HFFc6 (cell line): ENCODE results near the gene SIPA1L3. TPM values are rescaled to one million over a fixed set of nuclear protein-coding genes. Genes with fewer than 3 reads are reported as not detected.
A peak's percentile ranks its signal among the peaks of the same experiment; 100 is the strongest.

ENCODE experiments used
- DNase-seq: peaks from one replicate; pipeline ENCODE4 v3.0.0-alpha.2; 2018
- H3K27ac Mint-ChIP-seq: 2 replicates; pipeline ENCODE4 v1.8.0; 2020; ENCODE audit warnings: mild to moderate bottlenecking, mixed read lengths
- H3K27me3 Mint-ChIP-seq: 2 replicates; pipeline ENCODE4 v1.8.0; 2021; ENCODE audit warnings: mild to moderate bottlenecking, moderate library complexity, mixed read lengths; ENCODE audit not compliant: insufficient read depth
- H3K36me3 Mint-ChIP-seq: 2 replicates; pipeline ENCODE4 v1.8.0; 2021; ENCODE audit warnings: low read depth, mixed read lengths
- H3K4me1 Mint-ChIP-seq: 2 replicates; pipeline ENCODE4 v1.8.0; 2020; ENCODE audit warnings: low read depth, mixed read lengths
- H3K4me3 Mint-ChIP-seq: 2 replicates; pipeline ENCODE4 v1.8.0; 2020; ENCODE audit warnings: mild to moderate bottlenecking, moderate library complexity, mixed read lengths
- H3K9me3 Mint-ChIP-seq: 2 replicates; pipeline ENCODE4 v1.8.0; 2020; ENCODE audit warnings: mild to moderate bottlenecking, mixed read lengths
- total RNA-seq, 6 experiments: library from RNA; stranded (reverse); fragmentation: NEBNext Ultra II Directional; extraction: Animal tissue kit (Norgen Biotek cat#: 25700); gene quantifications; 2 replicates in 1 of 6; 3 replicates in 5 of 6; pipeline ENCODE4 v1.2.3, GENCODE V29; 2021
- TF ChIP-seq, protein P1 (sequence below): fragments of 200-600 bp; sonication (generic); IDR thresholded peaks from 2 replicates; pipeline ENCODE4 v1.5.0; 2021; ENCODE audit warnings: antibody characterized with exemption, mild to moderate bottlenecking

The SIPA1L3 gene
- total RNA-seq, 6 experiments from 2014 or later: 34.0 to 46.7 (median 41.8) TPM

DNA sequence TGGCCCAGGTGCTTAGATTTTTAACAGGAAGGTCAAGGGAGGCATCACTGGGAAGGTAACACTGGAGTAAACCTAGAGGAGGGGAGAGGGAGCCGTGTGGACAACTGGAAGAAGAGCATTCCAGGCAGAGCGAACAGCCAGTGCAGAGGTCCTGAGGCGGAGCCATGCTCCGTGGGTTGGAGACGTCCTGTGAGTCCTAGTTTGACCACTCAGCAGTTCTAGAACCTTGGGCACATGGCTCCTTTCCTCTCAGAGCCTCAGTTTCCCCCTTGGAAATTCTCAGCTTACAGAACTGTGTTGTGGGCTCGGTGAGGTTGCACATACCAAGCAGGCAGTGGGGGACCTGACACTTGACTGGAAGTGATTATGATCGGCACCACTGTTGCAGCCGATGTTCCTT is 186.1 kb downstream of the SIPA1L3 start:
- peaks cover 12% of the 10 kb centered on the region for H3K4me1 Mint-ChIP-seq
- no peak overlapping the region for H3K4me3 Mint-ChIP-seq
- peaks cover 4% of the 10 kb centered on the region for H3K36me3 Mint-ChIP-seq
- no peak overlapping the region for H3K27ac Mint-ChIP-seq
- TF ChIP-seq, protein P1, sequence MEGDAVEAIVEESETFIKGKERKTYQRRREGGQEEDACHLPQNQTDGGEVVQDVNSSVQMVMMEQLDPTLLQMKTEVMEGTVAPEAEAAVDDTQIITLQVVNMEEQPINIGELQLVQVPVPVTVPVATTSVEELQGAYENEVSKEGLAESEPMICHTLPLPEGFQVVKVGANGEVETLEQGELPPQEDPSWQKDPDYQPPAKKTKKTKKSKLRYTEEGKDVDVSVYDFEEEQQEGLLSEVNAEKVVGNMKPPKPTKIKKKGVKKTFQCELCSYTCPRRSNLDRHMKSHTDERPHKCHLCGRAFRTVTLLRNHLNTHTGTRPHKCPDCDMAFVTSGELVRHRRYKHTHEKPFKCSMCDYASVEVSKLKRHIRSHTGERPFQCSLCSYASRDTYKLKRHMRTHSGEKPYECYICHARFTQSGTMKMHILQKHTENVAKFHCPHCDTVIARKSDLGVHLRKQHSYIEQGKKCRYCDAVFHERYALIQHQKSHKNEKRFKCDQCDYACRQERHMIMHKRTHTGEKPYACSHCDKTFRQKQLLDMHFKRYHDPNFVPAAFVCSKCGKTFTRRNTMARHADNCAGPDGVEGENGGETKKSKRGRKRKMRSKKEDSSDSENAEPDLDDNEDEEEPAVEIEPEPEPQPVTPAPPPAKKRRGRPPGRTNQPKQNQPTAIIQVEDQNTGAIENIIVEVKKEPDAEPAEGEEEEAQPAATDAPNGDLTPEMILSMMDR: no peak
- H3K9me3 Mint-ChIP-seq: no peaks in the 10 kb centered on the region
- DNase-seq: no peak
- 0 out of 2 replicates have a peak, but pooled peaks cover 2% of the 10 kb centered on the region for H3K27me3 Mint-ChIP-seq

DNA sequence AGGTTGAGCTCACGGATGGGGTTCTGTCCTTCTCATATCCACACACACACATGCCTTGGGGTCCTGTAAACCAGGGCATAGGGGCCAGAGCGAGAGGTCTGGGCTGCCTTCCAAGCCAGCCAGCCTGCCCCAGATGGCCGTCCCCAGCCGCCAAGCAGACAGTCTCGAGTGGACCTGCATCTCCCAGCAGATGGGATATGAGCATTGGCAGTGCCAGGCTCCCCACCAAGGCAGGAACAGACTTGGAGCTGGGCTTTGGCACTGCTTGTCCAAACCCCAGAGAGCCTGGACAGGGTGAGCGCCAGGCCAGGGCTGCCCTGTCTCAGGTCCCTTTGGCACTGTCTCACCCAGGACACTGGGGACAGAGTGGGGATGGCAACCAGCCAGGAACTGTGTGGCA is 186.6 kb downstream of the SIPA1L3 start:
- TF ChIP-seq, protein P1: no peak
- 0 out of 2 replicates have a peak, but pooled peaks cover 2% of the 10 kb centered on the region for H3K27me3 Mint-ChIP-seq
- no peaks in the 10 kb centered on the region for H3K9me3 Mint-ChIP-seq
- H3K4me1 Mint-ChIP-seq: peaks cover 12% of the 10 kb centered on the region
- peaks cover 4% of the 10 kb centered on the region for H3K36me3 Mint-ChIP-seq
- no peak for DNase-seq
- H3K4me3 Mint-ChIP-seq: no peak overlapping the region
- H3K27ac Mint-ChIP-seq: no peak overlapping the region

DNA sequence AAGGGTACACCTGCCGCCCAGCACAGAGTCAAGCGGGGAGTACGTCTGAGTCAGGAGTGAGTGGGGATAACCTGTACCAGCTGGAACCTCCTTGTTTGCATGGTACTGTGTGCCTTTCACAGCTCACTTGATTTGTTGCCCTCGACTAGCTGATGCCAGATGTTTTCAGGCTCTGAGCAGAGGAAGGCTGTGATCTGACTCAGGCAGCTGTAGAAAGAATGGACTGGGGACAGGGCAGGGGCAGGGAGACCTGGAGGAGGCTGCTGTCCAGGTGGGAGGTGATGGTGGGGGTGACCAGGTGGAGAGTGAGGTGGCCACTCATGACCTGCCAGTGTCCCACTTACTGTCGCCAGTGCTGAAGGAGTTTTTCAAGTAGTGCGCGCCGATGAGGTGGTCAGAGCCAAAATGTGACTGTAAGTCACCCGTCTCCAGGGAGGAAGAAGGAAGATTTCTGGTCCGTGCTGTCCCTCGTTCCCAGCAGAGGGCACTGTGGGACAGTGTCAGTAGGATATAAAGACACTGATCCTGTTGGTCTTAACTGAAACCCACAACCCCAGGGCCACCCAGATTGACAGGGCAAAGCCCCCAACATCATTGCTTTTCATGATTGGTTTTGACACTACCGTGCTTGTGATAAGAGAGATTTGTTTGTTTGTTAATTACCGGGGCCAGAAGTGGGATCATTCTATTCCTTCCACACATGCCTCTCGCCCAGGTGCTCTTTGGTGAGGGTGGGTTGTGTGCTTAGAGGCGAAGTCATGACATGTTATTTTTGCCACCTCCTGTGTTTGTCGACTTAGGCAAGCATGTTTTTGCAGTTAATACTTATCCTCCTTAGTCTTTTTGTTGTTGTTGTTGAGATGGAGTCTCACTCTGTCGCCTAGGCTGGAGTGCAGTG is 188.7 kb downstream of the SIPA1L3 start:
- Mint-ChIP-seq H3K27ac (peak overlapping the region; percentile 75), H3K36me3 (peaks cover 22% of the 10 kb centered on the region)

GRCh38 chr19:38099966-38100365 is 193.0 kb downstream of the SIPA1L3 start:
- Mint-ChIP-seq H3K27ac (no peak overlapping the region), H3K4me3 (no peak overlapping the region), H3K9me3 (peaks cover 12% of the 10 kb centered on the region), H3K4me1 (peaks cover 11% of the 10 kb centered on the region), H3K27me3 (peaks cover 2% of the 10 kb centered on the region; the same call in 1 of the 2 replicates), H3K36me3 (peaks cover 32% of the 10 kb centered on the region)
- DNase-seq: no peak
- TF ChIP-seq, protein P1: no peak

More for the DNA sequence above, 188.7 kb downstream of the SIPA1L3 start:
- DNase-seq: peak; percentile 61
- TF ChIP-seq, protein P1: peak; percentile 84
- Mint-ChIP-seq H3K4me1 (peaks cover 12% of the 10 kb centered on the region), H3K4me3 (no peak overlapping the region; the same call in 1 of the 2 replicates), H3K9me3 (peaks cover 12% of the 10 kb centered on the region), H3K27me3 (peaks cover 2% of the 10 kb centered on the region; the same call in 1 of the 2 replicates)

DNA sequence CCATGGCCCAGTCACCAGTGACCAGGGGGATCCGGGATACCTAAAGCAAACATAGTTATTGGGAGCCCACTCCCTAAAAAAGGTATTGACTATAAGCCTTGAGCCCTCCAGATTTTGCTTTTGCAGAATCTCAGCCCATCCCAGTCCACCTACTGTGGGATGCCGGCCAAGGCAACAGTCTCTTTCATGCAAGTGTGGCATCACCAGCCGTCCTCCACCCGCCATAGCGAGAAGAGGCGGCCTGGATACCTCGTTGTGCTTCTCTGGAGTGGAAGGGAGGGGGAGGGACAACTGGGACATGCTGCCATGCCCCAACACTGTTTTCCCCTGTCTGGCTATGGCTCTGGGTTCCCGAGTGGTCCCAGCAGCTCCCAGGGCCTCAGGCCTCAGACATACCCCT is 193.6 kb downstream of the SIPA1L3 start:
- Mint-ChIP-seq H3K27ac (no peak overlapping the region), H3K36me3 (peaks cover 34% of the 10 kb centered on the region), H3K9me3 (peaks cover 12% of the 10 kb centered on the region), H3K27me3 (peaks cover 2% of the 10 kb centered on the region; the same call in 1 of the 2 replicates), H3K4me1 (peaks cover 5% of the 10 kb centered on the region), H3K4me3 (no peak overlapping the region)
- TF ChIP-seq, protein P1: no peak
- no peak for DNase-seq
